HG03039 (cell line): ENCODE data around the gene FOXJ2.
A peak's percentile ranks its signal among the peaks of the same experiment; 100 is the strongest.
"Not testable (repeated sequence)": the region's sequence is repeated elsewhere in the genome, so short reads cannot be mapped to it uniquely, and the experiment has no call there.

Source experiments
- ATAC-seq: cut with Tn5 transposase; IDR thresholded peaks from one replicate; pipeline ENCODE4 v1.9.1; 2021; ENCODE audit warnings: mild to moderate bottlenecking, moderate library complexity; ENCODE audit not compliant: unreplicated experiment

The FOXJ2 gene

GRCh38 chr12:8032242-8033152 is at the start of gene FOXJ2:
Gene FOXJ2 (plus strand): TSS chr12:8032716. CDS start chr12:8039833, 7,117 bp downstream.
- ATAC-seq = peak; percentile 68

GRCh38 chr12:7983019-7983418 is 49.5 kb upstream of the FOXJ2 start:
- not testable (repeated sequence) for ATAC-seq

GRCh38 chr12:7983460-7983859 is 49.1 kb upstream of the FOXJ2 start:
- not testable (repeated sequence) for ATAC-seq

- ATAC-seq = no peak
Observed at GRCh38 chr12:7984900-7985299, 47.6 kb upstream of the FOXJ2 start.

- no peak for ATAC-seq
Observed at GRCh38 chr12:7985802-7986418, 46.6 kb upstream of the FOXJ2 start.

GRCh38 chr12:7989827-7990491 is 42.6 kb upstream of the FOXJ2 start:
- no peak for ATAC-seq

GRCh38 chr12:7991535-7991934 is 41.0 kb upstream of the FOXJ2 start:
- no peak for ATAC-seq

- peak; percentile 10 for ATAC-seq
Observed at GRCh38 chr12:7994731-7995205, 37.7 kb upstream of the FOXJ2 start.

- ATAC-seq = peak; percentile 95
Observed at GRCh38 chr12:7995266-7995963, 37.1 kb upstream of the FOXJ2 start.

- ATAC-seq = not testable (repeated sequence)
Observed at GRCh38 chr12:8000827-8001226, 31.7 kb upstream of the FOXJ2 start.

- not testable (repeated sequence) for ATAC-seq
Observed at GRCh38 chr12:8001496-8001895, 31.0 kb upstream of the FOXJ2 start.

GRCh38 chr12:8004897-8005296 is 27.6 kb upstream of the FOXJ2 start:
- ATAC-seq = not testable (repeated sequence)

GRCh38 chr12:8011331-8011730 is 21.2 kb upstream of the FOXJ2 start:
- ATAC-seq = no peak

- ATAC-seq = no peak
Observed at GRCh38 chr12:8012651-8013309, 19.7 kb upstream of the FOXJ2 start.

GRCh38 chr12:8014836-8015235 is 17.7 kb upstream of the FOXJ2 start:
- ATAC-seq = no peak

- ATAC-seq = not testable (repeated sequence)
Observed at GRCh38 chr12:8018213-8018612, 14.3 kb upstream of the FOXJ2 start.

GRCh38 chr12:8018666-8019581 is 13.6 kb upstream of the FOXJ2 start:
- ATAC-seq = no peak

- ATAC-seq = peak; percentile 97
Observed at GRCh38 chr12:8026291-8026900, 6.1 kb upstream of the FOXJ2 start.

GRCh38 chr12:8027856-8028255 is 4.7 kb upstream of the FOXJ2 start:
- ATAC-seq = no peak
